ENCODE data around the gene WDR43.
"Not testable (repeated sequence)": the region's sequence is repeated elsewhere in the genome, so short reads cannot be mapped to it uniquely, and the experiment has no call there.

The WDR43 gene

DNA sequence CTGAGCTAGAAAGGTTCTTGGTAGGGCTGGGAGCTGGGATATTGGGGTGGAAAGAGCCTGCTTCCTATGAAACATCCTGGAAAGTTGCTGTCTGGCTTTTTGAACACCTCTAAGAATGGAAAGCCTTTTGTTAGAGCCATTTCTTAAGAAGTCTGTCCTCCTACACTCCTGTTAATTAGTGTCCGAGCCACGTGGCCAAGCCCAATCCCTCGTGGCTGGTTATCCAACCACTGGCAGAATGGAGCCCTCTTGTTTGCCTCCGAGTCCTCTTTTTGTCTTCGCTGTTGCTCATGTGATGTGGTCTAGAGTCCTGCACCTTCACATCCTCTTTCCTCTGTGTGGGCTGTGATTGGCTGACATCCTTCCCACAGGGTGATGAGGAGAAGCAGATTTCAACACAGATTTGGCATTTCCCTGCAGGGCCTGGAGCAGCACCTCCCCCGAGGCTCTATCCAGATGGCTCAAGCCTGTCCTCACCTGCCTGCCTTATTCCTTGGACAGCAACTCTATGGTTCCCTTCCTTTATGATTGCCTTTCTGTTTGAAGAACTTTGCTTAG, 78.4 kb downstream of the WDR43 start:
- no peak for DNase-seq

DNA sequence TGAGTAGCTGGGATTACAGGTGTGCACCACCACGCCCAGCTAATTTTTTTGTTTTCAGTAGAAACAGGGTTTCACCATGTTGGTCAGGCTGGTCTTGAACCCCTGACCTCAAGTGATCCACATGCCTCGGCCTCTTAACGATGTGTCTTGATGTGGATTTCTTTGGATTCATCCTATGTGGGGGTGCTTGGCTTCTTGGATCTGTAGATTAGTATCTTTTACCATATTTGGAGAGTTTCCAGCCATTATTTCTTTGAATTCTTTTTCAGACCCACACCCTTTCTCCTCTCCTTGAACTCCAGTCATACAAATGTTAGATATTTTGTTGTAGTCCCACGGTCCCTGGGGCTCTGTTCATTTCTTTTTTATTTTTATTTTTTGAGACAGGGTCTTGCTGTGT, 79.8 kb downstream of the WDR43 start:
- DNase-seq, result no peak

DNA sequence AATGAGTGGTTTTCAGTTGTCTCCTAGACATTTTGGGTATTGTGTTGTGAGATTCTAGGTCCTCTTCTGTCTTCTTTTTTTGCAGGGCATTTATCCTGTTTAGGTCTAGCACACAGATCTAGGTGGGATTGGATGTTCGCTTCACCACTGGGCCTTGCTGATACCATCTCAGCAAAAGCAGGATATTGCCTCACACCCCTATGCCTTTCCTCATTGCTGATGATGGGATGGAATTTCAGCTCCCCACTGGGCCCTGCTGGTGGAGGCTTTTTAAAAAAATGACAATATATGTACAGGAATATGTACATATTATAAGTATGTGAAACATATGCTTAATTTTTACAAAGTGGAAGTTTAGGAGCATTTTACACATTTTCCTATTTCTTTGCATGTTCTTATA, 81.2 kb downstream of the WDR43 start:
- DNase-seq, result no peak

DNA sequence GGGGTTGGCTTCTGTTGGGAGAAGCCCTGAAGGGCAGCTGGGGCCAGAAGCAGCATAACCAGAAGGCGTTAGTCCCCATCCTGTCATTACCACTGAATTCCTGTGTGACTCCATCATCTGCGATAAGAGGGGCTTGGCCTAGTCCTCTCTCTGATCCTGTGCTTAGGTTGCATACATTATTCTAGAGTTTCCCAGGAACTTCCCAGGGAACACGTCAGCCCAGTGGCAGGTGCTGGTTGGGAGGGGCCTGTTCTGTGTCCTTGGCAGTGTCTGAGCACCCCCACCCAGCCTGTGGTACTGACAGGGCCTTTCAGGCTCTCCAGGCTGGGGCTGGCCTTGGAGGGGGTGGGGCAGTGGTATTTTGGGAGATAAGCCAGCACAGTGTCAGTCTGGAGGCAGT, 82.1 kb downstream of the WDR43 start:
- DNase-seq, result no peak

DNA sequence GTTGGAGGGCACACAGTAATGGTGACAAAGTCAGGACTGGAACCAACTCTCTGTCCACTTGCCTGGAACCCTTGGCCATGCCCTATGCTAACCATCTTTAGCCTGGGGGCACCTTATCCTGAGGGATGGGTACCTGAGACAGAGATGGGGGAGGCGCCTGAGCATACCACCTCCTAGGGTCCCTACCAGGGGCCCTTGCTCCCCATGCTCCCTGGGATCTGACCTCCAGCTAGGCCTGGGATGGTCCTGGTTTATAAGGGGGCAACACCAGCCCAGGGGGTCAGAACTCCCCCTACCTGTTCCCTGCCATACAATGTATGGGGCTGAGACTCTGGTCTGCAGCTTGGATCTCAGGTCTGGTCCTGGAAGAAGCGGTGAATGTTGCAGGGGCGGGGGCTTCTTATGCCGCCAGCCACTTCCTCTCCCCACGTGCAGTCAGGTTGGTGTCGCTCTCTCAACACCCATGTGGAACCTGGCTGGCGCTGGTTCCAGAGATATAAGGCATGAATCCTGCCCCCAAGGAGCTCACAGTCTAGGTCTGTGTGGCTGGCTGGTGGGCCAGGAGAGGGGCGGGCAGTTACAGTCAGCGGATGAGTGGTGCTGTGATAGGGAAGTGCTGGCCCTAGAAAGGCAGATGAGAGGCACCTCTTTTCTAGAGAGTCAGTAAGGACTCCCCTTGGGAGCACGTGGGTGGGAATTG, 82.9 kb downstream of the WDR43 start:
- DNase-seq, result no peak

DNA sequence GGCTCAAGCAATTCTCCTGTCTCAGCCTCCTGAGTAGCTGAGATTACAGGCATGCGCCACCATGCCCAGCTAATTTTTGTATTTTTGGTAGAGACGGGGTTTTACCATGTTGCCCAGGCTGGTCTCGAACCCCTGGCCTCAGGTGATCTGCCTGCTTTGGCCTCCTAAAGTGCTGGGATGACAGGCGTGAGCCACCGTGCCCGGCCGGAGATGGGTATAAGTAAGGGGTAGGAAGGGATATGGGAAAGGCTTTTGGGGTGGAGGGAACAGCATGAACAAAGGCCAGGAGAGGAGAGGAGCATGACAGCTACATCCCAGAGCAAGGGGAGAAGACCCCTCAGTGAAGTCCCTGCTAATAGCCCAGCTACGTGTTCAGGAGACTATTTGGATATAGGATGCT, 83.5 kb downstream of the WDR43 start:
- not testable (repeated sequence) for DNase-seq

DNA sequence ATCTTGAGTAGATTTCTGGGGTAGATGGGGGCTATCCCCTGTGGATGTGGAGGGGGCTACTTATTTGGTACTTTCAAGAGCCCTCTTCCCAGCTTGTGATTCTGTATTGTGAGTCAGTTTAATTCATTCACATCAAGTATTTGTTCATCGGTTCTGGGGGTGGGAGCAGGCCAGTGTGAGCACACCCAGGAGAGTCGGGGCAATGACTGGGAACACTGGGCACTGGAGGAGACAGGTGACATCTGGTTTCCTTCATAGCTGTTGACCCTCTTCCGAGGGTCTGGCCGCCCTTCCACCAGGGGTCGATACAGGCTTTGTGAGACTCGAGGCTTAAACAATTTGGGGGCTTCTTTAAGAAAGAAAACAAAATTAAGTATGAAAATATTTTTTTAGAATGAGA, 84.1 kb downstream of the WDR43 start:
- DNase-seq, result no peak

DNA sequence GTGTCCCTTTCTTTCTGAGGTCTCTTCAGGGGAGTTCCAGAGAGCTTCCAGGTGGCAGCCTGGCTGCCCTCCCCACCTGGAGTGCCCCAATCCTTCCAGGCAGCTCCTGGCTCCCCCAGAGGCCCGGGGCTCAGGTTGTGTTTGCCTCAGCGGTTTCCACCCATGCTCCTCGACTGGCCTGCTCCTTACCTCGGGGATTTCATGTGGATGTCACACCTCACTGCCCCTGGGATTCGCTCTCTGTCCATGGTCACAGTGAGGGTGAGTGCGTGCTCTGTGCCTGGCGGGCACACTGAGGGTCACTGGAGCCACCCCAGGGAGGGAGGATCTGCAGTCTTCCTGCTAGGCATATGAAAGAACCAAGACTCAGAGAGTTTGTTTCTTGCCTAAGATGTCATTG, 84.6 kb downstream of the WDR43 start:
- DNase-seq, result no peak

DNA sequence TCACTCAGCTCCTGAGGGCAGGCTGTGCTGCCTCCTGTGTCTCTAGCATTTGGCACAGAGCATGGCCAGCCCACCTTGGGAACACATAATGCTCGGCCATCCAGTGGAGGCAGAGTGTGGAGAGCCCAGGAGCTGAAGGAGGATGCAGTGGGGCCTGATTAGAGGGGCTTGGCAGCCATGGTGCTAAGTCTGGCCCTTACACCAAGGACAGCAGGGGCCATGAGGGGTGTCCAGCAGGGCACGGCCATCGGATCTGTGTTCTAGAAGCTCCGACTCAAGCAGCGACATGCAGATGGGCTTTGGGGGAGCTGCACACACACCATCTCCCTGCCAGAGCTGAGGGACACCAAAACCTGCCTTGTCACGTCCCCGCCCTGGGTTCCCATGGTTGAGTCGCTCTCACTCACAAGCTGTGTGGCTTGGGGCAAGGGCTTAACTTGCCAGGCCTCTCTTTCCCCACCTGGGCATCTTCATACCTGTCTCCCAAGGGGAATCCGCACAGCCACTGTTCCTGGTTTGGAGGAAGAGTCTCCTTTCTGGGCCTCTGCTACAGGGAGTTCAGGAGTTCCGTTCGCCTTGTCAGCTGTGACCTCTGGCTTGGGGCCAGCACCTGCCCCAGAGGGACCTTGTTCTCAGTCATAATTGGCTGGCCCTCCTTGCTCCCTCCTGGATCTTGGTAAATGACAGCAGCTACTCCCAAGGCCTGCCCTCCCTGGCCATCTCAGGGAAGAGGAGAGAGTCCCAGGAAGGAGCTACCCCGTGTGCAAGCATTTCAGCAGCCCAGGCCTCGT, 85.3 kb downstream of the WDR43 start:
- no peak for DNase-seq

DNA sequence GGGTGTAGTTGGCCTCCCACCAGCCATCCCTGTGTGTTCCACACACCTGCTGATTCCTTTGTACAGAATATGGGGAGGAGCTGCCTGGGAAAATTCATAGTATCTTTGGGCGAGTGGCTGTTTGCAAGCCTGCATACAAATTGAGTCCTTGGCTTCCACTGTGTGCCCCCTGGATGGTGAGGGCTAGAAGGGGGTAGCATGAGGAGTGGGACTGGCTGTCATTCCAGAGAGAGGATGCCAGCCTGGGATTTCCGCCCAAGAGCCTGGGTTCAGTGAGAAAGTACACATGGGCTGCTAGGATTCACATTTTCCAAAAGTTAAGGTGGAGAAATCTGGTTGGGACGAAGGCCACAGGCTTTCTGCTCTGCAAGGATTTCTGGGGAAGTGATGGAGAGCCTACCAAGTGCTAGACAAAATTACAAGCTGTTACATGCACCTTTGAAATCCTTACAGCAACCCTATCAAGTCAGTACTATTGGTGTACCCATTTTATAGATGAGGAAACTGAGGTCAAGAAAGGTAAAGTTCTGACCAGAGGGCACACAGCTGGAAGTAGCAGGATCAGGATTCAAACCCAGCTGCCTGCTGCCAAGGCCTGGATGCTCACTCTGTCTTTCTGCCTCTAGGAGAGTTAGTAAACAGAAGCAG, 86.0 kb downstream of the WDR43 start:
- no peak for DNase-seq

DNA sequence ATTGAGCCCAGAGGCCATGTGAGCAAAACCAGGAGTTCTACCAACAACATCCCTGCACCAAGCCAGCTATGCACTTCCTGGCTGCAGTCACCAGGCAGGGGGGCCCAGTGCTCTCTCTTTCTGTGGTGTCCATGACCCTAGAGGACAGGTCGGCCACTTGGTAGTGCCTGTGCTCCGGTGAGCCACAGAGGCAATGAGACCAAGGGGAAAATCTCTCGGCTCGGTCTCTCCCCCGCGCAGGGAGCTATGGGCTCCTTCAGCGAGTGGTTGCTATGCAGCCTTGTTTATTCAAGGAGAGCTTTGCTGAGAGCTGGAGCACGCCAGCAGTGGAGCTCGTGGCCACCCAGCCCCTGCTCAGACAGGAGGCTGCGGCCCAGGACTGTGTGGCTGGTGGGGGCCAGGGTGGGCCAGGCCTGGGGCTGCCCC, 86.6 kb downstream of the WDR43 start, which contains the start of gene TOGARAM2:
TOGARAM2 (plus strand) TSS at position 283 of the 426 bp plus-strand sequence. CDS start 13,537 bp downstream, outside the sequence.
- DNase-seq, result no peak

DNA sequence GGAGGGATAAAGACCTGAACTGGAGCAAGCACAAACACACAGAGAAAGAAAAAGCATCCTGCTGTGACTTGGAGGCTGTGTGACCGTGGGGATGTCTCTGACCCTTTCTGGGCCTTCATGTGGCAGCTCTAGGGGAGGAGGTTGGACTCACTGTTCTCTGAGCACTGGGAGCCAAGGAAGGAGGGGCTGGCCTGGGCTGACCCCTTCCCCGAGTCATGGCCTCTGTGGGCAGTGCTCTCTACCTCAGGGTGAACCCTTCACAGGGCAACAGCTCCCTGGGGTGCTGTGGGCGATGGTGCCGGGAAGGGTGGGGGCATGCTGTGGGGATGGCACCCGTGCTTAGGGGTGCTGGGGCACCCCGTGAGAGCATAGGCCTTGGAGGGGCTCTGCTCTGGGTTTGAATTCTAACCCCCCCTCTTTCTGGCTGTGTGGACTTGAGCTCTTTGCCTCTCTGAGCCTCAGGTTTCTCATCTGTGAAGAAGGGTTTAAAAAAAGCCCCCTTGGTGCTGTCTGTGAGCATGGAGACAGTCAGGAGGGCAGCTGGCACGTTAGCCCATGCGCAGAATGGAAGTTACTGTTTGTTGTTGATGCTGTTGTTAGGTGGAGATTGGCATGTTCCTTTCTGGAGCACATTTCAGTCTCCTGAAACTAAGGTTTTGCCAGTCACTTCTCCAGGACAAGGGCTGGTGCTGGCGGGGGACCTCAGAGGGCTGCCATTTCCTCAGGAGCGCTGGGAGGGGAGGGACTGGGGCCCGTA, 87.3 kb downstream of the WDR43 start:
- no peak for DNase-seq

DNA sequence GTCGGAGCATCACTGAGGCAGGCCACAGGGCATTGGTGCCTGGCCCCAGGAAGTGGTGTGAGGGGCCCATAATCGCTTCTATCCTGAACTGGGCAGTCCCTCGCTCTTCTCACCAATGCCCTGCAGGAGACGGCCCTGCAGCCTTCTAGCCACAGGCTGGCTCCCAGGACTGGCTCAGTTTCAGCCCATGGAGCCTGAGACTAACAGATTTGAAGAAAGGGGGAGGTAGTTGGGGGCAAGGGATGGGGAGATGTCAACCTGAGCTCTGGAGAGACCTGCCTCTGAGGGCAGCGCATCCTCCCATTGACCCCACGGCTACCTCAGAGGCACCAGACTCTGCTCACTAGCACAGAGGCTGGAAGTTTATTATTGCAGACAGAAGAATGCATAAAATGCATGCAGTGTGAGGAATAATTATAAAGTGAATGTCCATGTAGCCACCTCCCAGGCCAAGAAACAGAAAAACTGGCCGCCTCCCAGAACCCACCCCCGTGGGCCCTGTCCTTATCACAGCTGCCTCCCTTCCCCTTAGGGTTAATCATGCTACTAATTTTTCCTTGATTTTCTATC, 88.0 kb downstream of the WDR43 start:
- DNase-seq, result no peak

DNA sequence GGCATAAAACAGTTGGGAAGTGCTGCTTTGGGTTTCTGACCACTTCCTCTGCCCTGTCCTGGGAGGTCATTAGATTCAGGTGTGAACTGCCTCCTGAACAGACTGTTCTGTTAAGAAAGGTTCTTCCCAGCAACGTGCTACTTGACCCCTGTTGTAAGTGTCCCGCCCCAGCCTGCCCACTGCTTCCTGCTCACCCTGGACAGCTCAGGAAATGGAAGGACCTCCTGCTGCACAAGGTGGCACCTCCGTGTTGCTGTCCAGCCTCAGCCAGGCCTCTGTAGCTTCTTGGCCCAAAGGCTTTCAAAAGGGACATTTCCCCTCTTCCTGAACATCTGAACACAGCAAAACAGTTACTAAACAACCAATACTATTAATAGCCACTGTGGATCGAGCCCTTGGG, 92.0 kb downstream of the WDR43 start:
- no peak for DNase-seq

DNA sequence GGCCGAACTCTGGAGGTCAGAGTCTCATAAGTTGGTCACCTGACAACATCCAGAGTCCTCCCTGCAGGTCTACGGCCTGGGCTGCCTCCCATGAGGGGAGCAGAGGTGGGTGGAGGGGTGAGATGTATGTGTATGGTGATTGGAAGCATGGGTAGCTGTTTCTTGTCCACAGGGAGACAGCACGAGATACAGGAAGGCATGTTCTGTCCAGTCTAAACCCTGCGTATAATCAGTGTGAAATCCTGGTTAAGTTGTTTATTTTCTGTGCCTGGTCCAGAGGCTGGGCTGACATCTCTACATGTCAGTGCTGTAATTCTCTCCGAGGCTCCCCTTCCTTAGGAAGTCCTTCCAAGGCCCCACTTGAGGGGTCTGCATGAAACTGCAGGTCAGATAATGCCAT, 95.5 kb downstream of the WDR43 start:
- DNase-seq, result no peak

DNA sequence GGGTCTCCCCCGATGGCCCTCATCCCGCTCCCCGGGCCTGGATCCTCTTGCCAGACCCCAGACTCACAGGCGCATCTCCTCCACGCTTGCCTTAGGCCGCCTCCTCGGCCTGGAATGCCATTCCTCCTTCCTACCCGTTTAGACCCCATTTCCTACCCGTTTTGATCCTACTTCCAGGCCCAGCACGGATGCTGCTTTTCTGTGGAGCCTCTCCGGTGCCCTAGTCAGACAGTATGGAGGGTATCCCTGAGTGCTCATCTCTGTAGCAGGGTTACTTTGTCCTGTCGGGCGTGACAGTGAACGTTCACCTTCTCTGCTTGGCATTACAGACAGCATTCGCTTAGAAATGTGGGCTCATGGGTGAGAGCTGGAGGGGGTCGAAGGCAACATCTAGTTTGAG, 96.0 kb downstream of the WDR43 start:
- no peak for DNase-seq

DNA sequence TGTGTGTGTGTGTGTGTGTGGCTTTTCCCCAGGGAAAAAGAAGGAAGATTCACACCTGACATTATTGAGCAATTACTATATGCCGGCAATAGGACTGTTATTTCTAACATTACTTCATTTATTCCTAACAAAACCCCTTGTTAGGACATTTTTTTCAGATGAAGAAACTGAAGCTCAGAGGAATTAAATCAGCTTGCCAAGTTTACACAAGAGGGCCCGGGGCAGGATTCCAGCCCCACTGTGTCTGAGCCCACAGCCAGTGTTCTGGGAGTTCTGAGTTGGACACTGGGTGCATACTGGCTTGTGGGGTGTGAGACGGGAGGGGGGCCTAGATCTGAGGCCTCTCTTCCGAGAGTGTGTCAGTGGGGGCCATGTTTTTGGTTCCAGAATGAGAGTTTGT, 96.6 kb downstream of the WDR43 start:
- DNase-seq, result no peak

DNA sequence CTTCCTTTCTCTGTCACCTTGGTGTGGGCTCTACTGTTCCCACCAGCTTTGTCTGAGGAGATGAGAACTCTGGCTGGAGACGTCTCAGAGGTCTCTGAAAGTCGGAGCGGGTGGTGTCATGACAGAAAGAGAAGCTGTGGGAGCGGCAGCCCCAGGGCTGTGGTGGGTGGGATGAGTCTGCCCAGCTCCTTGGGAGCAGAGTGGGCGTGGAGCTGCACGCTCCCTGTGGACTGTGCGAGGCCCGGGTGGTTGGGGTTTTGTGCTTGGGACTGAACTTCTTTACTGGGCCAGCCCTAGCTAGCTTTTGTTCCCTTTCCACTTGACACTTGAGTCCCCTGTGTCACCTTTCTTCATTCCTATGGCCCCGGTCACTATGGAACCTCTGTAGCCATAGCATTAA, 97.0 kb downstream of the WDR43 start:
- no peak for DNase-seq

DNA sequence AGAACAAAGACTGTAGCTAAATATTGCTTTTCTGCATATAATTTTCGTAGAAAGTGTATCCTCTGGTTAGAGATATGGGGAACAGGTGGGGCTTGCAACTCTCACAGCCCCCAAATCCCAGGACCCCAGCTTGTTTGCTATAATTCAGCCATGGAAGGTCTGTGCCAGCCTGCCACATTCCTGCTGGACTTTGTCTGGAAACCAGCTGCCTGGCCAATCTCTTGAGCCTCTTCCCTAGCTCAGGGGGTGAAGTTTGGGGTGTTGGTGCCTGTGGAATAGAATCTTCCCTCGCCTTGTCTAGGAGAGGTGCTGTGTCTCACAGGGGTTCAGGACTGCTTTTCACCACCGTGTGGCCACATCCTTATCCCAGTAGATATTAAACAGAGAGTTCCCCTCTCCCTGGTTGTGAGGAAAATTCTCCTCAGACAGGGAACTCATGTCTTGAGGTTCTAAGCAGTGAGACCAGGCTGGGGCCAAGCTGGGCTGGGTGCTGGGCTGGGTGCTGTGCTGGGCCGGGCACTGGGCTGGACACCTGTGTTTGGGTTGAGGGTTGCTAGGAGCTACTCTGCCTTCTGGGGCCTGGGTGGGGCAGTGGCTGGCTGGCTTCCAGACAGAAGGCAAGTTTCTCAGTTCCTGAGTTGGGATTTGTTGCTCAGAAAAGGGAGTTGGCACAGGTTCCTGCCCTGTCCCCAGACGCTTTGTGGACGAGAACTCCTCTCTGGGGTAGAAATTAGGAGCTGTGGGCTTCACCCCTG, 98.9 kb downstream of the WDR43 start:
- DNase-seq, result no peak

DNA sequence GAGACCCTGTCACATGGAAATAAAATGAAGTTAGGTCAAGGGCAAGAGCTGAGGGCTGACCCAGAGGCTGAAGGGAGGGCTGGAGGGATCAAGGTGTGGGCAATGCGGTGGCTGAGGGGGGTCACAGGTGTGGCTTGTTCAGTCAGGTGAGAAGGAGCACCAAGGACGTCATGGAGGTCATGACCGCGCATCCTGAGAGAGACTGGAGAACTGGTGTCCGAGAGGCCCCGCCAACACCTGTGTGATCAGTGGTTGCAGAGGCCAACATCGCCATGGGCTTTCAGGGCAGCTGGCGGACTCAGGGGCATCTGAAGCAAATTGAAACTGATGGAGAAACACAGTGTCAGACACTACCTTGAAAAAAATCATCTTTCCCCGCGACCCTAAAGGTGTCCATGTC, 99.6 kb downstream of the WDR43 start:
- DNase-seq, result no peak

DNA sequence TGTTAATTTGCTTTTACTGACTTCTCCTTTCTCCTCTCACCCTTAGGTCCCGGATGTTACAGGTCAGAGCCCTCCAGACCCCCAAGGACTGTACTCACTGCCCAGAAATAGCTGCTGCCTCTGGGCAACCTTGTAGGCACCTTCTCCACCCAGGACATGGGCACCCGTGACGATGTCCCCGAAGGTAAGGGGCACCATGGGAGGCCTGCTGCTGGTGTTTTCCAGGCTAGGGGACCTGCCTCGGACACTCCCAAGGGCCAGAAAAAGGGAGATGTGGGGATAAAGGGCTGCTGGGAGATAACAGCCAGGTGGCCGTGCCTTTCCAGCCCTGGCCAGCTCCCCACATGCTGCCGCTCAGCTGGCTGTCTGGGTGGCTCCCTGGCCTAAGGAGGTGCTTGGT, 100.2 kb downstream of the WDR43 start:
- no peak for DNase-seq
